H9 (cell line): ENCODE data around the gene WDR72. TPM values are rescaled to one million over a fixed set of nuclear protein-coding genes. Genes with fewer than 3 reads are reported as not detected.

Experiments used
- DNase-seq: peaks from one replicate; pipeline ENCODE4 v3.0.0-alpha.2; 2017
- H2AFZ ChIP-seq: one replicate; pipeline ENCODE4 v1.6.1; 2013; ENCODE audit warnings: mild to moderate bottlenecking, low read length, control low read depth, moderate library complexity
- H2AK5ac ChIP-seq: 2 replicates; pipeline ENCODE4 v1.6.1; 2013; ENCODE audit warnings: low read length, control low read depth, mixed read lengths; ENCODE audit not compliant: insufficient read length
- H2BK120ac ChIP-seq: one replicate; pipeline ENCODE4 v1.6.1; 2013; ENCODE audit warnings: low read depth, mild to moderate bottlenecking, low read length, control low read depth, inconsistent platforms; ENCODE audit not compliant: poor library complexity, severe bottlenecking
- H2BK12ac ChIP-seq: 2 replicates; pipeline ENCODE4 v1.6.1; 2013; ENCODE audit warnings: low read length, control low read depth, mixed read lengths, low read depth; ENCODE audit not compliant: insufficient read length
- H2BK15ac ChIP-seq: 2 replicates; pipeline ENCODE4 v1.6.1; 2013; ENCODE audit warnings: low read depth, low read length, control low read depth
- H2BK20ac ChIP-seq: one replicate; pipeline ENCODE4 v1.6.1; 2013; ENCODE audit warnings: low read depth, mild to moderate bottlenecking, low read length, control low read depth, inconsistent platforms; ENCODE audit not compliant: poor library complexity, severe bottlenecking
- H2BK5ac ChIP-seq: 2 replicates; pipeline ENCODE4 v1.6.1; 2013; ENCODE audit warnings: low read length, control low read depth, mixed read lengths; ENCODE audit not compliant: insufficient read length
- H3K14ac ChIP-seq: 2 replicates; pipeline ENCODE4 v1.6.1; 2013; ENCODE audit warnings: low read length, control low read depth; ENCODE audit not compliant: insufficient read depth
- H3K18ac ChIP-seq: 2 replicates; pipeline ENCODE4 v1.6.1; 2013; ENCODE audit warnings: low read depth, mild to moderate bottlenecking, mixed read lengths, low read length, control low read depth; ENCODE audit not compliant: insufficient read length
- H3K23ac ChIP-seq: 2 replicates; pipeline ENCODE4 v1.6.1; 2013; ENCODE audit warnings: low read length, control low read depth, mixed read lengths, low read depth; ENCODE audit not compliant: insufficient read length
- H3K23me2 ChIP-seq: 2 replicates; pipeline ENCODE4 v1.6.1; 2013; ENCODE audit warnings: low read depth, mild to moderate bottlenecking, mixed read lengths, low read length, control low read depth; ENCODE audit not compliant: insufficient read length, poor library complexity, severe bottlenecking
- H3K27ac ChIP-seq: 2 replicates; pipeline ENCODE4 v1.5.1; 2013; ENCODE audit warnings: low read length, control low read depth, mixed read lengths, low read depth; ENCODE audit not compliant: insufficient read length
- H3K27me3 ChIP-seq: 2 replicates; pipeline ENCODE4 v1.6.1; 2013; ENCODE audit warnings: low read length, control low read depth, inconsistent platforms; ENCODE audit not compliant: insufficient read depth
- H3K4ac ChIP-seq: 2 replicates; pipeline ENCODE4 v1.6.1; 2013; ENCODE audit warnings: low read depth, mild to moderate bottlenecking, control low read depth, inconsistent platforms, low read length, moderate library complexity
- H3K4me1 ChIP-seq: 2 replicates; pipeline ENCODE4 v1.6.1; 2013; ENCODE audit warnings: low read length, control low read depth, inconsistent platforms; ENCODE audit not compliant: insufficient read depth
- H3K4me2 ChIP-seq: 2 replicates; pipeline ENCODE4 v1.6.1; 2013; ENCODE audit warnings: low read length, control low read depth, mixed read lengths; ENCODE audit not compliant: insufficient read length, insufficient read depth
- H3K56ac ChIP-seq: 2 replicates; pipeline ENCODE4 v1.6.1; 2013; ENCODE audit warnings: low read depth, mild to moderate bottlenecking, mixed read lengths, low read length, control low read depth; ENCODE audit not compliant: insufficient read length
- H3K79me1 ChIP-seq: 2 replicates; pipeline ENCODE4 v1.6.1; 2013; ENCODE audit warnings: low read depth, mild to moderate bottlenecking, moderate library complexity, low read length, control low read depth, inconsistent platforms; ENCODE audit not compliant: insufficient read depth, poor library complexity, severe bottlenecking
- H3K79me2 ChIP-seq: 2 replicates; pipeline ENCODE4 v1.6.1; 2013; ENCODE audit warnings: low read length, control low read depth, inconsistent platforms; ENCODE audit not compliant: insufficient read depth
- H3K9ac ChIP-seq: 2 replicates; pipeline ENCODE4 v1.6.1; 2013; ENCODE audit warnings: low read length, control low read depth, mixed read lengths; ENCODE audit not compliant: insufficient read length; ENCODE audit errors: extremely low read depth
- H3K9me3 ChIP-seq: one replicate; pipeline ENCODE4 v1.6.1; 2013; ENCODE audit warnings: low read depth, low read length, inconsistent platforms; ENCODE audit not compliant: control insufficient read depth
- H3T11ph ChIP-seq: one replicate; pipeline ENCODE4 v1.6.1; 2013; ENCODE audit warnings: mild to moderate bottlenecking, low read length, control low read depth, inconsistent platforms
- H4K20me1 ChIP-seq: one replicate; pipeline ENCODE4 v1.6.1; 2013; ENCODE audit not compliant: control insufficient read depth, insufficient read length, insufficient read depth
- H4K5ac ChIP-seq: 2 replicates; pipeline ENCODE4 v1.6.1; 2013; ENCODE audit warnings: low read depth, mild to moderate bottlenecking, mixed read lengths, low read length, control low read depth; ENCODE audit not compliant: insufficient read length
- H4K8ac ChIP-seq: replicated peaks from 2 replicates; pipeline ENCODE4 v1.6.1; 2013; ENCODE audit warnings: low read length, control low read depth, mixed read lengths, low read depth; ENCODE audit not compliant: insufficient read length
- H4K91ac ChIP-seq: 2 replicates; pipeline ENCODE4 v1.6.1; 2013; ENCODE audit warnings: low read depth, mild to moderate bottlenecking, moderate library complexity, mixed read lengths, low read length, control low read depth; ENCODE audit not compliant: insufficient read length
- H3K27ac Mint-ChIP-seq, 3 experiments: 2 replicates in 2 of 3; 3 replicates in 1 of 3; pipeline ENCODE4 v1.8.0; 2020 to 2021; ENCODE audit warnings: mixed read lengths in 3 of 3, mild to moderate bottlenecking in 1 of 3, moderate library complexity in 1 of 3
- H3K27me3 Mint-ChIP-seq: 2 replicates; pipeline ENCODE4 v1.8.0; 2021; ENCODE audit warnings: low read depth, mild to moderate bottlenecking, moderate library complexity, mixed read lengths
- H3K36me3 Mint-ChIP-seq, 3 experiments: 2 replicates in 2 of 3; 3 replicates in 1 of 3; pipeline ENCODE4 v1.8.0; 2020 to 2021; ENCODE audit warnings: low read depth in 3 of 3, mixed read lengths in 3 of 3; ENCODE audit not compliant: insufficient read depth in 1 of 3
- H3K4me1 Mint-ChIP-seq, 2 experiments: 2 replicates each; pipeline ENCODE4 v1.8.0; 2020; ENCODE audit warnings: mixed read lengths in 2 of 2
- H3K4me3 Mint-ChIP-seq, 2 experiments: 2 replicates in 1 of 2; 3 replicates in 1 of 2; pipeline ENCODE4 v1.8.0; 2020 to 2021; ENCODE audit warnings: mild to moderate bottlenecking in 2 of 2, mixed read lengths in 2 of 2, moderate library complexity in 1 of 2
- H3K9me3 Mint-ChIP-seq, 2 experiments: 2 replicates in 1 of 2; 3 replicates in 1 of 2; pipeline ENCODE4 v1.8.0; 2020; ENCODE audit warnings: mild to moderate bottlenecking in 2 of 2, mixed read lengths in 2 of 2, moderate library complexity in 1 of 2
- WGBS: extraction: QIAGEN DNeasy Blood & Tissue Kit; methylation state at CpG from one replicate; pipeline ENCODE4 v1.1.7; 2013; ENCODE audit warnings: missing lambda C conversion rate, low lambda C conversion rate, mixed read lengths; ENCODE audit not compliant: insufficient read length; ENCODE audit errors: extremely low coverage; 5-methylcytosine and 5-hydroxymethylcytosine counted together
- total RNA-seq: library from RNA; stranded (reverse); gene quantifications from 2 replicates; pipeline ENCODE4 v1.2.1, GENCODE V29; 2021
- TF ChIP-seq, protein P1 (sequence below): fragments of 200-600 bp; sonication (generic); conservative IDR thresholded peaks from 3 replicates; pipeline ENCODE4 v1.8.0; 2021; ENCODE audit warnings: antibody characterized with exemption, mild to moderate bottlenecking

WDR72 gene
- total RNA-seq, 1 experiment from 2014 or later, result 2.9 TPM

DNA sequence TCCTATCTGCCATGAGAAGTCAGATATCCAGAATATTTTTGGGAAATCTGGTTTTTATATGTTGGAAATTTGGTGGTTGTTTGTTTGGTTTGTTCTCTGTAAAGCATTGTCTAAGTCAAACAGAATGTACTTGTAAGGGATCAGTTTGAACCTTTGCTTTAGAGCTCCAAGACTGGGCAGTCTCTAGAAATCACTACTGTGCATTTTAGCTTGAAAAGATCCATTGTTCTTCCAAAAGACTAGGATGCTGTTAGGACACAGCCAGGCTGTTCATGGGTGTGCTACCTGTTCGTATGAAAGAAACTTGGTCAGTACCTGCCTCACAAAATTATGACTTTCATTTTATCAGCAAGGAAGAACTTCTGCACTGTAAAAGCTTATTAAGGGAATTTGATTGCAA lies 182.6 kb downstream of the WDR72 start:
- Histone ChIP-seq H2BK15ac (no peak overlapping the region), H3K14ac (no peak overlapping the region), H3K23ac (no peak overlapping the region), H3K27me3 (no peaks in the 10 kb centered on the region), H4K20me1 (no peaks in the 10 kb centered on the region), H2AK5ac (no peak overlapping the region), H2BK20ac (no peak overlapping the region), H4K91ac (no peak overlapping the region), H3K23me2 (no peaks in the 10 kb centered on the region), H3K4me1 (no peaks in the 10 kb centered on the region; the same call in 1 of the 2 replicates), H3T11ph (no peak overlapping the region), H3K18ac (no peak overlapping the region), H3K27ac (no peak overlapping the region), H3K79me2 (no peaks in the 10 kb centered on the region), H4K5ac (no peak overlapping the region), H3K9ac (no peak overlapping the region), H4K8ac (no peak overlapping the region), H3K56ac (no peak overlapping the region), H2BK5ac (no peak overlapping the region), H3K79me1 (no peaks in the 10 kb centered on the region), H3K9me3 (no peaks in the 10 kb centered on the region), H3K4ac (no peak overlapping the region), H2BK12ac (no peak overlapping the region), H3K4me2 (no peak overlapping the region), H2AFZ (no peak overlapping the region), H2BK120ac (no peak overlapping the region)
- H3K27me3 Mint-ChIP-seq, result no peaks in the 10 kb centered on the region
- H3K9me3 Mint-ChIP-seq, result no peaks in the 10 kb centered on the region
- no CpG with 5 or more reads among the region's 1 CpG for WGBS
- no peaks in the 10 kb centered on the region for H3K4me1 Mint-ChIP-seq
- H3K4me3 Mint-ChIP-seq, result no peak overlapping the region
- no peaks in the 10 kb centered on the region for H3K36me3 Mint-ChIP-seq
- H3K27ac Mint-ChIP-seq, result no peak overlapping the region
- TF ChIP-seq, protein P1, sequence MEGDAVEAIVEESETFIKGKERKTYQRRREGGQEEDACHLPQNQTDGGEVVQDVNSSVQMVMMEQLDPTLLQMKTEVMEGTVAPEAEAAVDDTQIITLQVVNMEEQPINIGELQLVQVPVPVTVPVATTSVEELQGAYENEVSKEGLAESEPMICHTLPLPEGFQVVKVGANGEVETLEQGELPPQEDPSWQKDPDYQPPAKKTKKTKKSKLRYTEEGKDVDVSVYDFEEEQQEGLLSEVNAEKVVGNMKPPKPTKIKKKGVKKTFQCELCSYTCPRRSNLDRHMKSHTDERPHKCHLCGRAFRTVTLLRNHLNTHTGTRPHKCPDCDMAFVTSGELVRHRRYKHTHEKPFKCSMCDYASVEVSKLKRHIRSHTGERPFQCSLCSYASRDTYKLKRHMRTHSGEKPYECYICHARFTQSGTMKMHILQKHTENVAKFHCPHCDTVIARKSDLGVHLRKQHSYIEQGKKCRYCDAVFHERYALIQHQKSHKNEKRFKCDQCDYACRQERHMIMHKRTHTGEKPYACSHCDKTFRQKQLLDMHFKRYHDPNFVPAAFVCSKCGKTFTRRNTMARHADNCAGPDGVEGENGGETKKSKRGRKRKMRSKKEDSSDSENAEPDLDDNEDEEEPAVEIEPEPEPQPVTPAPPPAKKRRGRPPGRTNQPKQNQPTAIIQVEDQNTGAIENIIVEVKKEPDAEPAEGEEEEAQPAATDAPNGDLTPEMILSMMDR, result no peak
- DNase-seq, result no peak
